K562 (cell line): ENCODE results near the gene ENKD1. TPM values are rescaled to one million over a fixed set of nuclear protein-coding genes. Genes with fewer than 3 reads are reported as not detected.

ENCODE experiments used
- ATAC-seq: fragments of 200-7000 bp; cut with Tn5 transposase; 3 replicates; pipeline ENCODE4 v1.9.1; 2020; ENCODE audit warnings: moderate library complexity
- BruUV-seq: library from RNA; stranded (reverse); fragments of 400-500 nt; replicated peaks from 2 replicates; lab custom pipeline; 2021; lab: Mats Ljungman, UMichigan
- CTCF ChIA-PET: fragments of 300-600 bp; formaldehyde crosslinking; extraction: SDS; loops from one replicate; lab custom pipeline; 2021; ENCODE audit warnings: low intra/inter-chr PET ratio; lab: Yijun Ruan, JAX
- POLR2A ChIA-PET: fragments of 300-600, 350-650 bp; sonication (Branson Sonifier 250); formaldehyde crosslinking; extraction: SDS; loops from one replicate; lab custom pipeline; 2021; ENCODE audit warnings: antibody characterized with exemption, inconsistent platforms; lab: Yijun Ruan, JAX
- DNase-seq, 4 experiments: peaks; one replicate each; pipeline versions ENCODE4 v3.0.0 to v3.0.0-alpha.2; 2011 to 2018; ENCODE audit warnings: low spot score in 3 of 4, mixed read lengths in 3 of 4; ENCODE audit errors: extremely low read depth in 1 of 4
- FAIRE-seq: peaks from 2 replicates; lab custom pipeline; 2011; peaks lifted over from hg19 to GRCh38; lab: Jason Lieb, UNC
- H2AFZ ChIP-seq: 2 replicates; pipeline ENCODE4 v1.6.0; 2011; ENCODE audit warnings: low read depth, low read length, control low read depth, inconsistent platforms
- H3K27ac ChIP-seq: fragments of 200-600 bp; 3 replicates; pipeline ENCODE4 v1.8.0; 2011; ENCODE audit warnings: low read depth, mild to moderate bottlenecking, control low read depth, inconsistent platforms, low read length, moderate library complexity, mixed read lengths; ENCODE audit errors: extremely low read depth
- H3K27me3 ChIP-seq, 2 experiments: fragments of 300-600 bp in 1 of 2; 2 replicates in 1 of 2; 3 replicates in 1 of 2; pipeline versions ENCODE4 v1.6.0 to v1.8.0; 2011; ENCODE audit warnings: inconsistent platforms in 2 of 2, low read length in 2 of 2, mild to moderate bottlenecking in 1 of 2, mixed read lengths in 1 of 2, moderate library complexity in 1 of 2; ENCODE audit not compliant: control insufficient read depth in 2 of 2, insufficient read depth in 2 of 2
- H3K36me3 ChIP-seq: fragments of 300-600 bp; 3 replicates; pipeline ENCODE4 v1.8.0; 2011; ENCODE audit warnings: mild to moderate bottlenecking, low read length, inconsistent platforms; ENCODE audit not compliant: control insufficient read depth, insufficient read depth
- H3K4me1 ChIP-seq, 2 experiments: fragments of 200-600 bp in 1 of 2; replicated peaks in 1 of 2; 2 replicates in 1 of 2; 3 replicates in 1 of 2; pipeline versions ENCODE4 v1.5.1 to v1.8.0; 2011; ENCODE audit warnings: inconsistent platforms in 2 of 2, low read length in 2 of 2, mild to moderate bottlenecking in 1 of 2, mixed read lengths in 1 of 2, moderate library complexity in 1 of 2; ENCODE audit not compliant: control insufficient read depth in 2 of 2, insufficient read depth in 2 of 2
- H3K4me2 ChIP-seq: 2 replicates; pipeline ENCODE4 v1.6.1; 2011; ENCODE audit warnings: low read length, control low read depth, inconsistent platforms, mixed read lengths; ENCODE audit not compliant: insufficient read depth
- H3K4me3 ChIP-seq: fragments of 200-600 bp; sonication (generic), shearing (Covaris generic); 2 replicates; pipeline ENCODE4 v1.5.1; 2016; ENCODE audit warnings: control low read depth, inconsistent platforms
- H3K79me2 ChIP-seq: fragments of 200-600 bp; 3 replicates; pipeline ENCODE4 v1.8.0; 2011; ENCODE audit warnings: low read length, inconsistent platforms; ENCODE audit not compliant: control insufficient read depth, insufficient read depth
- H3K9ac ChIP-seq, 2 experiments: 2 replicates each; pipeline versions ENCODE4 v1.6.0 to v1.6.1; 2011; ENCODE audit warnings: low read depth in 2 of 2, low read length in 2 of 2, control low read depth in 1 of 2, inconsistent platforms in 1 of 2, mild to moderate bottlenecking in 1 of 2, mixed read lengths in 1 of 2; ENCODE audit not compliant: insufficient read depth in 1 of 2
- H3K9me1 ChIP-seq: one replicate; pipeline ENCODE4 v1.6.0; 2011; ENCODE audit warnings: inconsistent platforms, mild to moderate bottlenecking, low read length, moderate library complexity; ENCODE audit not compliant: control insufficient read depth, insufficient read depth
- H3K9me3 ChIP-seq: replicated peaks from 2 replicates; pipeline ENCODE4 v1.5.1; 2011; ENCODE audit warnings: low read depth, low read length, inconsistent platforms; ENCODE audit not compliant: control insufficient read depth, insufficient read depth
- H4K20me1 ChIP-seq: replicated peaks from 2 replicates; pipeline ENCODE4 v1.6.1; 2011; ENCODE audit warnings: low read length, inconsistent platforms, mixed read lengths; ENCODE audit not compliant: control insufficient read depth, insufficient read depth
- EHMT2 ChIP-seq: fragments of 450-650 bp; IDR thresholded peaks from 2 replicates; pipeline ENCODE4 v1.6.1; 2018; ENCODE audit warnings: antibody characterized with exemption
- FOXK1 ChIP-seq: sonication (generic); formaldehyde crosslinking; IDR thresholded peaks from 2 replicates; pipeline ENCODE4 v1.8.0; 2022; ENCODE audit warnings: missing genetic modification reagents, mild to moderate bottlenecking, borderline replicate concordance
- KDM1A ChIP-seq, 2 experiments: fragments of 450-650 bp; IDR thresholded peaks; 2 replicates each; pipeline ENCODE4 v1.6.1; 2016; ENCODE audit warnings: mild to moderate bottlenecking in 2 of 2
- MIER1 ChIP-seq: fragments of 450-650 bp; IDR thresholded peaks from 2 replicates; pipeline ENCODE4 v1.6.1; 2016; ENCODE audit warnings: antibody characterized with exemption, mild to moderate bottlenecking, low read depth
- ZBTB7A ChIP-seq: IDR thresholded peaks from 2 replicates; pipeline ENCODE4 v1.6.1; 2011; ENCODE audit warnings: low read depth, mild to moderate bottlenecking, low read length, moderate library complexity, borderline replicate concordance; ENCODE audit not compliant: control insufficient read depth
- ZNF780A ChIP-seq: fragments of 250-450 bp; sonication (Bioruptor Pico); IDR thresholded peaks from 2 replicates; pipeline ENCODE4 v1.5.0; 2021; ENCODE audit warnings: mild to moderate bottlenecking
- WGBS: fragments of 100-300 bp; shearing (Covaris generic); methylation state at CpG from one replicate; pipeline ENCODE4 v1.1.6; 2016; ENCODE audit warnings: low coverage, mixed read lengths; ENCODE audit not compliant: insufficient coverage; ENCODE audit errors: missing lambda C conversion rate; 5-methylcytosine and 5-hydroxymethylcytosine counted together
- in situ Hi-C: fragments of 300-500 bp; cut with MboI; formaldehyde crosslinking; loops from 4 replicates; pipeline ENCODE4 v1.15.0; 2018; ENCODE audit warnings: inconsistent platforms, mixed read lengths
- intact Hi-C: fragments of 100-400 bp; cut with micrococcal nuclease; formaldehyde crosslinking; loops from 2 replicates; pipeline ENCODE4 v1.14.2; 2022
- polyA plus RNA-seq, 8 experiments: library from polyadenylated mRNA; depleted of rRNA in 4 of 8; stranded (reverse) in 5 of 8; unstranded in 3 of 8; fragments of >200 nt; fragmentation: Nextera tagmentation in 2 of 8; fragmentation: Illumina TruSeq in 1 of 8; extraction: Ambion mirVana in 2 of 8; extraction: Trizol in 1 of 8; gene quantifications; 2 replicates each; pipeline versions ENCODE4 v1.2.1 to v1.2.3, GENCODE V29; 2011 to 2014; ENCODE audit warnings: inconsistent platforms in 1 of 8, missing spikeins in 1 of 8
- total RNA-seq, 7 experiments: library from RNA; depleted of rRNA in 6 of 7; stranded (reverse); fragments of >200 nt in 6 of 7; fragmentation: Illumina TruSeq in 2 of 7; extraction: Trizol in 2 of 7; gene quantifications; 2 replicates each; pipeline versions ENCODE4 v1.2.1 to v1.2.3, GENCODE V29; 2011 to 2021; ENCODE audit warnings: low replicate concordance in 1 of 7
- TF ChIP-seq, protein P1 (sequence below): sonication (generic); formaldehyde crosslinking; IDR thresholded peaks from 2 replicates; pipeline ENCODE4 v1.8.1; 2023; ENCODE audit warnings: mild to moderate bottlenecking, missing genetic modification reagents
- TF ChIP-seq, protein P2 (sequence below): sonication (generic); formaldehyde crosslinking; IDR thresholded peaks from 2 replicates; pipeline ENCODE4 v1.9.0; 2022; ENCODE audit warnings: mild to moderate bottlenecking, missing genetic modification reagents
- TF ChIP-seq, protein P3 (sequence below), 2 experiments: fragments of 450-650 bp; formaldehyde crosslinking in 1 of 2; IDR thresholded peaks; 2 replicates each; pipeline versions ENCODE4 v1.4.0 to v1.6.1; 2014 to 2020; ENCODE audit warnings: mild to moderate bottlenecking in 2 of 2, borderline replicate concordance in 1 of 2, low read depth in 1 of 2

The ENKD1 gene
- total and polyA plus RNA-seq, 9 of the 15 experiments (the other 6 are each of a cell fraction or from before 2014, with no cell fraction given), result 1.1 to 26.9 (median 8.3) TPM

DNA sequence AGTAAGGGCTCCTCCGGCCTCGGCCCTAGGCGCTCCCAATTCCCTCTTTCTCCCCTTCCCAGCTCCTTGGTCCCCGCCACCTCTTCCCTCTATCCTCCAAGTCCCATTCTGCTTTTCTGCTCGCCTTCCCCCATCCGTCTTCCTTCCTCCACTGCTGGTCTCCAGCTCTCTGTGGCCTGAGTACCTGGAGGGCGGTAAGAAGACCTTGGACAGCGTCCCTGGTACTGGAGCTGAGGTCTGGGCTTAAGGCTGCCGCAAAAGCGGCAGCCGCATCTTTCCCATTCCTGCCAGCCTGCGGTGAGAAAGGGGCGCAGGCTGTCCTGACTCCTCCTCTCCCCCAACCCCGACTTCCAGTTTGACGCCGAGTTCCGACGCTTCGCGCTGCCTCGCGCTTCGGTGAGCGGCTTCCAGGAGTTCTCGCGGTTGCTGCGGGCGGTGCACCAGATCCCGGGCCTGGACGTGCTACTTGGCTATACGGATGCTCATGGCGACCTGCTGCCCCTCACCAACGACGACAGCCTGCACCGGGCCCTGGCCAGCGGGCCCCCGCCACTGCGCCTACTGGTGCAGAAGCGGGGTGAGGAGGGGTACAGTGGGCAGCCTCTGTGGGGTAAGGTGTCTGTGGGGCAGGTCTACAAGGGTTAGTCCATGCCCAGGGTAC lies 5.3 kb downstream of the ENKD1 start:
- Histone ChIP-seq H4K20me1 (peaks cover 8% of the 10 kb centered on the region; the same call in 1 of the 2 replicates), H3K36me3 (peaks cover 23% of the 10 kb centered on the region), H3K9ac (peak overlapping the region in 1 of 2 experiments; percentile 83; a peak in 2 of 4 replicates), H3K27me3 (no peaks in the 10 kb centered on the region), H3K9me1 (no peaks in the 10 kb centered on the region), H3K4me2 (peak overlapping the region; percentile 99), H3K4me3 (peak overlapping the region; percentile 19; the same call in 1 of the 2 replicates), H3K79me2 (peaks cover 17% of the 10 kb centered on the region), H3K9me3 (no peaks in the 10 kb centered on the region), H3K4me1 (peaks cover 8 to 61% of the 10 kb centered on the region in 2 experiments; a peak in 4 of 5 replicates), H3K27ac (no peak overlapping the region), H2AFZ (peak overlapping the region; percentile 71)
- DNase-seq (no peak), ATAC-seq (no peak), FAIRE-seq (no peak)
- ChIA-PET CTCF (interaction anchor here (0.6 kb wide), 1 partner anchor 98 kb away, joined by 3 read pairs; no protein-coding TSS in a partner anchor), POLR2A (interaction anchor here (0.5 to 1.4 kb wide), 5 partner anchors 10 to 240 kb away, joined by 3 to 8 read pairs (median 3); partner anchors contain the start of gene CTCF)
- intact Hi-C loops (no loop called here), in situ Hi-C loops (no loop called here)
- BruUV-seq, result no TSS peak
- WGBS, result 61% methylated on average over 35 of the region's 39 CpGs
- TF ChIP-seq, protein P1, sequence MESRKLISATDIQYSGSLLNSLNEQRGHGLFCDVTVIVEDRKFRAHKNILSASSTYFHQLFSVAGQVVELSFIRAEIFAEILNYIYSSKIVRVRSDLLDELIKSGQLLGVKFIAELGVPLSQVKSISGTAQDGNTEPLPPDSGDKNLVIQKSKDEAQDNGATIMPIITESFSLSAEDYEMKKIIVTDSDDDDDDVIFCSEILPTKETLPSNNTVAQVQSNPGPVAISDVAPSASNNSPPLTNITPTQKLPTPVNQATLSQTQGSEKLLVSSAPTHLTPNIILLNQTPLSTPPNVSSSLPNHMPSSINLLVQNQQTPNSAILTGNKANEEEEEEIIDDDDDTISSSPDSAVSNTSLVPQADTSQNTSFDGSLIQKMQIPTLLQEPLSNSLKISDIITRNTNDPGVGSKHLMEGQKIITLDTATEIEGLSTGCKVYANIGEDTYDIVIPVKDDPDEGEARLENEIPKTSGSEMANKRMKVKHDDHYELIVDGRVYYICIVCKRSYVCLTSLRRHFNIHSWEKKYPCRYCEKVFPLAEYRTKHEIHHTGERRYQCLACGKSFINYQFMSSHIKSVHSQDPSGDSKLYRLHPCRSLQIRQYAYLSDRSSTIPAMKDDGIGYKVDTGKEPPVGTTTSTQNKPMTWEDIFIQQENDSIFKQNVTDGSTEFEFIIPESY, result peak; percentile 92
- no peak for TF ChIP-seq KDM1A (IDR thresholded peaks at IDR 0.05)
- TF ChIP-seq ZNF780A (CRISPR knock-in tag), result no peak
- TF ChIP-seq, protein P2, sequence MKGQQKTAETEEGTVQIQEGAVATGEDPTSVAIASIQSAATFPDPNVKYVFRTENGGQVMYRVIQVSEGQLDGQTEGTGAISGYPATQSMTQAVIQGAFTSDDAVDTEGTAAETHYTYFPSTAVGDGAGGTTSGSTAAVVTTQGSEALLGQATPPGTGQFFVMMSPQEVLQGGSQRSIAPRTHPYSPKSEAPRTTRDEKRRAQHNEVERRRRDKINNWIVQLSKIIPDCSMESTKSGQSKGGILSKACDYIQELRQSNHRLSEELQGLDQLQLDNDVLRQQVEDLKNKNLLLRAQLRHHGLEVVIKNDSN (CRISPR knock-in tag), result peak; percentile 20; the same call in 1 of the 2 replicates
- TF ChIP-seq, protein P3, sequence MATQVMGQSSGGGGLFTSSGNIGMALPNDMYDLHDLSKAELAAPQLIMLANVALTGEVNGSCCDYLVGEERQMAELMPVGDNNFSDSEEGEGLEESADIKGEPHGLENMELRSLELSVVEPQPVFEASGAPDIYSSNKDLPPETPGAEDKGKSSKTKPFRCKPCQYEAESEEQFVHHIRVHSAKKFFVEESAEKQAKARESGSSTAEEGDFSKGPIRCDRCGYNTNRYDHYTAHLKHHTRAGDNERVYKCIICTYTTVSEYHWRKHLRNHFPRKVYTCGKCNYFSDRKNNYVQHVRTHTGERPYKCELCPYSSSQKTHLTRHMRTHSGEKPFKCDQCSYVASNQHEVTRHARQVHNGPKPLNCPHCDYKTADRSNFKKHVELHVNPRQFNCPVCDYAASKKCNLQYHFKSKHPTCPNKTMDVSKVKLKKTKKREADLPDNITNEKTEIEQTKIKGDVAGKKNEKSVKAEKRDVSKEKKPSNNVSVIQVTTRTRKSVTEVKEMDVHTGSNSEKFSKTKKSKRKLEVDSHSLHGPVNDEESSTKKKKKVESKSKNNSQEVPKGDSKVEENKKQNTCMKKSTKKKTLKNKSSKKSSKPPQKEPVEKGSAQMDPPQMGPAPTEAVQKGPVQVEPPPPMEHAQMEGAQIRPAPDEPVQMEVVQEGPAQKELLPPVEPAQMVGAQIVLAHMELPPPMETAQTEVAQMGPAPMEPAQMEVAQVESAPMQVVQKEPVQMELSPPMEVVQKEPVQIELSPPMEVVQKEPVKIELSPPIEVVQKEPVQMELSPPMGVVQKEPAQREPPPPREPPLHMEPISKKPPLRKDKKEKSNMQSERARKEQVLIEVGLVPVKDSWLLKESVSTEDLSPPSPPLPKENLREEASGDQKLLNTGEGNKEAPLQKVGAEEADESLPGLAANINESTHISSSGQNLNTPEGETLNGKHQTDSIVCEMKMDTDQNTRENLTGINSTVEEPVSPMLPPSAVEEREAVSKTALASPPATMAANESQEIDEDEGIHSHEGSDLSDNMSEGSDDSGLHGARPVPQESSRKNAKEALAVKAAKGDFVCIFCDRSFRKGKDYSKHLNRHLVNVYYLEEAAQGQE (IDR thresholded peaks at IDR 0.05; ENCODE audit: borderline replicate concordance), result peak; percentile 88
- TF ChIP-seq, protein P3 (CRISPR knock-in tag; IDR thresholded peaks at IDR 0.05; ENCODE audit: low read depth), result peak; percentile 39; the same call in 1 of the 2 replicates
- TF ChIP-seq FOXK1 (CRISPR knock-in tag), result 0 out of 2 replicates have a peak, but pooled peaks have one; percentile 41
- TF ChIP-seq EHMT2, result peak; percentile 81
- peak; percentile 69 for TF ChIP-seq MIER1
- peak; percentile 8; the same call in 1 of the 2 replicates for TF ChIP-seq ZBTB7A
